Measurements from ENCODE around the gene PPP1R12A. TPM values are rescaled to one million over a fixed set of nuclear protein-coding genes. Genes with fewer than 3 reads are reported as not detected.

PPP1R12A gene
- total RNA-seq, 2 experiments from 2014 or later, result 65.6 to 76.4 TPM

DNA sequence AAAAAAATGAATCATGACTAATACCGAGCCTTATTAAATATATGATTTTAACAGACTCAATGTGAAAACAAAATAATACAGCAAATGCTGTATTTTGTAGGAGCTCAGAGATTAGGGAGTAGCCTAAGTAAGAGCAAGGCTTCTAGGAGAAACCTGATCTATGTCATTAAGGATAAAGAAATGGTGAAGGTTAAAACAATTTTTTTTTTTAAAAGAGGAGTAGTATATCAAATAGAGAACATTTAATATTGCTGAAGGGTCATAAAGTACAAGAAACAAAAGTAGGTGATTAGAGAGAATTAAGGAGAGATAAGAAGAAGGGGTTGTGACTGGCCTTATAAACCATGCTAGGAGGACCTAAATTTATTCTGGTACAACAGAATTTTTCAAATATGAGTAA, 39.1 kb downstream of the PPP1R12A start:
- Mint-ChIP-seq H3K27me3 (no peaks in the 10 kb centered on the region), H3K9me3 (no peaks in the 10 kb centered on the region), H3K4me1 (ENCODE audit: low read depth) (peaks cover 80% of the 10 kb centered on the region), H3K27ac (no peak overlapping the region), H3K36me3 (ENCODE audit: low read depth) (peaks cover 17% of the 10 kb centered on the region), H3K4me3 (no peak overlapping the region)
- TF ChIP-seq, protein P1, sequence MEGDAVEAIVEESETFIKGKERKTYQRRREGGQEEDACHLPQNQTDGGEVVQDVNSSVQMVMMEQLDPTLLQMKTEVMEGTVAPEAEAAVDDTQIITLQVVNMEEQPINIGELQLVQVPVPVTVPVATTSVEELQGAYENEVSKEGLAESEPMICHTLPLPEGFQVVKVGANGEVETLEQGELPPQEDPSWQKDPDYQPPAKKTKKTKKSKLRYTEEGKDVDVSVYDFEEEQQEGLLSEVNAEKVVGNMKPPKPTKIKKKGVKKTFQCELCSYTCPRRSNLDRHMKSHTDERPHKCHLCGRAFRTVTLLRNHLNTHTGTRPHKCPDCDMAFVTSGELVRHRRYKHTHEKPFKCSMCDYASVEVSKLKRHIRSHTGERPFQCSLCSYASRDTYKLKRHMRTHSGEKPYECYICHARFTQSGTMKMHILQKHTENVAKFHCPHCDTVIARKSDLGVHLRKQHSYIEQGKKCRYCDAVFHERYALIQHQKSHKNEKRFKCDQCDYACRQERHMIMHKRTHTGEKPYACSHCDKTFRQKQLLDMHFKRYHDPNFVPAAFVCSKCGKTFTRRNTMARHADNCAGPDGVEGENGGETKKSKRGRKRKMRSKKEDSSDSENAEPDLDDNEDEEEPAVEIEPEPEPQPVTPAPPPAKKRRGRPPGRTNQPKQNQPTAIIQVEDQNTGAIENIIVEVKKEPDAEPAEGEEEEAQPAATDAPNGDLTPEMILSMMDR (IDR thresholded peaks at IDR 0.05), result no peak
- no peak overlapping the region for H3K27ac ChIP-seq (ENCODE audit: low read depth in 1 of 2, low read length in 2 of 2)
- H3K4me3 ChIP-seq (ENCODE audit: low read length), result no peak overlapping the region
- intact Hi-C loops (cut with DNase I, micrococcal nuclease), result no loop called here
- ATAC-seq (ENCODE audit: poor library complexity) (no peak), DNase-seq (no peak)
- no peaks in the 10 kb centered on the region for H3K27me3 ChIP-seq (ENCODE audit: control insufficient read depth in 1 of 2, insufficient read depth in 2 of 2, low read length in 2 of 2)
- H3K4me1 ChIP-seq (ENCODE audit: insufficient read depth, low read length), result peaks cover 5% of the 10 kb centered on the region
- H3K9me3 ChIP-seq (ENCODE audit: control insufficient read depth in 1 of 2, insufficient read depth in 1 of 2, low read length in 2 of 2), result no peaks in the 10 kb centered on the region
- POLR2A ChIA-PET, result interaction anchor here (0.8 kb wide), 1 partner anchor 13 kb away, joined by 3 read pairs; no protein-coding TSS in a partner anchor
- no peaks in the 10 kb centered on the region for H3K36me3 ChIP-seq (ENCODE audit: insufficient read depth, low read length)
- CTCF ChIA-PET, result interaction anchor here (1.1 kb wide), 1 partner anchor 10 kb away, joined by 3 read pairs; no protein-coding TSS in a partner anchor

DNA sequence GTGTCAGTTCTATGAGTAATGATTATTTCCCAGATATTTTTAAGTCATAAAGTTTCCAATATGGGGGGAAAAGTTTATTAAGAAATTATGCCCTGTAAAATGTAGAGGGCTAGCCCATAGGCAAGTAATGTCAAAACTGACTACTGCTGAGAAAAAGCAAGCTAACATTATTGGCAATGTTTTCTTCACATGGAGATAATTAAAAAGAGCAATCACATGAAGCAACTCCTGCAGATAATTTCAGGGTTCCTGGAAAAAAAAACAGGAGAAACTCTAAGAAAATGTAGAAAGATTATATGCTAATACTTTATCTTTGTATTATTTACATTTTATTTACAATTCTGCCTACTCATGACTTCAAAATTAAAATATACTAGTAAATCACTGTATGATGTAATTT, 39.8 kb downstream of the PPP1R12A start:
- intact Hi-C loops (cut with DNase I, micrococcal nuclease), result no loop called here
- H3K36me3 Mint-ChIP-seq (ENCODE audit: low read depth), result peaks cover 17% of the 10 kb centered on the region
- Histone ChIP-seq H3K4me3 (ENCODE audit: low read length) (no peak overlapping the region), H3K36me3 (ENCODE audit: insufficient read depth, low read length) (no peaks in the 10 kb centered on the region), H3K4me1 (ENCODE audit: insufficient read depth, low read length) (peaks cover 5% of the 10 kb centered on the region), H3K9me3 (ENCODE audit: control insufficient read depth in 1 of 2, insufficient read depth in 1 of 2, low read length in 2 of 2) (no peaks in the 10 kb centered on the region), H3K27me3 (ENCODE audit: control insufficient read depth in 1 of 2, insufficient read depth in 2 of 2, low read length in 2 of 2) (no peaks in the 10 kb centered on the region), H3K27ac (ENCODE audit: low read depth in 1 of 2, low read length in 2 of 2) (no peak overlapping the region)
- H3K4me3 Mint-ChIP-seq, result no peak overlapping the region
- POLR2A ChIA-PET, result no interaction called here
- peaks cover 77% of the 10 kb centered on the region for H3K4me1 Mint-ChIP-seq (ENCODE audit: low read depth)
- DNase-seq (no peak), ATAC-seq (ENCODE audit: poor library complexity) (no peak)
- CTCF ChIA-PET, result interaction anchor here (1.1 kb wide), 1 partner anchor 9 kb away, joined by 3 read pairs; no protein-coding TSS in a partner anchor
- H3K27me3 Mint-ChIP-seq, result no peaks in the 10 kb centered on the region
- no peak overlapping the region for H3K27ac Mint-ChIP-seq
- H3K9me3 Mint-ChIP-seq, result no peaks in the 10 kb centered on the region
- TF ChIP-seq, protein P1 (IDR thresholded peaks at IDR 0.05), result no peak

DNA sequence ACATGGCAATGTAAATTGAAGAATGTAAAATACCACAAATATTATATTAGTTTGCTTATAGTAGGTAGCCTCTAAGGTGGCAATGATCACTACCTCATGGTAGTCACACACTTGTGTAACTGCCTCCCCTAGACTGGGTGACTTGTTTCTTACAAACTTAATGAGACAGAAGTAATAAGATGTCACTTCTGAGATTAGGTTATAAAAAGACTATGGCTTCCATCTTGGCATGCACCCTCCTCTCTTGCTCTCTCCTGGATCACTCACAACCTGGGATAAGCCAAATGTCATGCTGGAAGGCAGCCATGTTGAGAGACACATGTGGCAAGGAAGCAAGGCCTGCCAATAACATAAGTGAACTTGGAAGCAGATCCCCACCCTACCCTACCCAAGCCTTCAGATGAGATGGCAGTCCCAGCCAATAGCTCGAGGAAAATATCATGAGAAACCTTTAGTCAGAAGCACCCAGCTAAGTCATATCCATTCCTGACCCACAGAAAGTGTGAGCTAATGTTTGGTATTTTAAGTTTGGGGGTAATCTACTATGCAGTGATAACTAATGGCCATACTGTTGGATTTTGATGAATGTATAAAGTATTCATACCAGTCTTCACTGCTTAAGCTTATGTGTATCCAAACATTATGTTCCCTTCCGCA, 43.3 kb downstream of the PPP1R12A start:
- no peaks in the 10 kb centered on the region for H3K9me3 Mint-ChIP-seq
- peaks cover 17% of the 10 kb centered on the region for H3K36me3 Mint-ChIP-seq (ENCODE audit: low read depth)
- ChIA-PET POLR2A (interaction anchor here (0.7 kb wide), 1 partner anchor 13 kb away, joined by 4 read pairs; no protein-coding TSS in a partner anchor), CTCF (no interaction called here)
- no peak overlapping the region for H3K27ac ChIP-seq (ENCODE audit: low read depth in 1 of 2, low read length in 2 of 2)
- H3K4me1 Mint-ChIP-seq (ENCODE audit: low read depth), result peaks cover 81% of the 10 kb centered on the region
- H3K9me3 ChIP-seq (ENCODE audit: control insufficient read depth in 1 of 2, insufficient read depth in 1 of 2, low read length in 2 of 2), result no peaks in the 10 kb centered on the region
- no peak for ATAC-seq (ENCODE audit: poor library complexity)
- H3K27me3 ChIP-seq (ENCODE audit: control insufficient read depth in 1 of 2, insufficient read depth in 2 of 2, low read length in 2 of 2), result no peaks in the 10 kb centered on the region
- H3K27ac Mint-ChIP-seq, result peak overlapping the region; percentile 4
- intact Hi-C loops (cut with DNase I, micrococcal nuclease), result loop anchor here in 1 of 2 experiments (5.0 kb wide), 1 partner anchor 36 kb away; no protein-coding TSS in a partner anchor
- TF ChIP-seq, protein P1 (IDR thresholded peaks at IDR 0.05), result no peak
- DNase-seq, result no peak
- H3K4me1 ChIP-seq (ENCODE audit: insufficient read depth, low read length), result no peaks in the 10 kb centered on the region
- H3K27me3 Mint-ChIP-seq, result no peaks in the 10 kb centered on the region
- no peak overlapping the region for H3K4me3 ChIP-seq (ENCODE audit: low read length)
- no peak overlapping the region for H3K4me3 Mint-ChIP-seq
- no peaks in the 10 kb centered on the region for H3K36me3 ChIP-seq (ENCODE audit: insufficient read depth, low read length)

Data from CD4-positive, alpha-beta T cell (primary cell).